ENCODE results near the gene BFSP2.

DNA sequence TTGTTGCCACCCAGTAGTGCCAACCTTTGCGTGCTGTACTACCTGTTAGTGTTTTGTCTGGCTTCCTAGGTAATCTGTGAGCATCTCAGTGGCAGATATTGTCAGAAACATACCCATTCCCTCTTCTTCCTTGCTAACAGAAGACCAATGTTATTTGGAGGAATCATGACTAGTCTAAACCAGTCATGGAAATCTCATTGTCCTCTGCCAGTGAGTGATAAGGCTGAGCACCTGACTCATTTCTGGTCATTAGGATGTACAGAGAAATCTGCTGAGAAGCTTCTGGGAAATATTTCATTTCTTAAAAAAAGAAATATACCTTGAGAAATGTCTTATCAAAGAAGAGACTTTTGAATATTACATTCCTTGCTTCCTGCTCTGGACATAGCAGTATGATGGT is 103.6 kb downstream of the BFSP2 start:
- TF ChIP-seq POLR2A (IDR thresholded peaks at IDR 0.05; ENCODE audit: low read depth, low read length) (no peak), POLR2AphosphoS5 (IDR thresholded peaks at IDR 0.05; ENCODE audit: low read depth, low read length) (no peak)
